GM04503 (cell line): ENCODE data around the gene P2RY11.
A peak's percentile ranks its signal among the peaks of the same experiment; 100 is the strongest.

Experiments
- DNase-seq: peaks from one replicate; pipeline ENCODE4 v3.0.0-alpha.2; 2012; ENCODE audit warnings: low read depth

P2RY11 gene

GRCh38 chr19:10113964-10114650, 2.6 kb downstream of the P2RY11 start:
- no peak for DNase-seq

- DNase-seq = no peak
These were observed 3.3 kb downstream of the P2RY11 start for GRCh38 chr19:10114651-10115391.

- DNase-seq = no peak
These were observed 4.0 kb downstream of the P2RY11 start for GRCh38 chr19:10115392-10116084.

GRCh38 chr19:10116085-10116865, 4.8 kb downstream of the P2RY11 start:
- no peak for DNase-seq

GRCh38 chr19:10116866-10117616, 5.5 kb downstream of the P2RY11 start:
- no peak for DNase-seq

- no peak for DNase-seq
These were observed 7.5 kb downstream of the P2RY11 start for GRCh38 chr19:10118960-10119359.

GRCh38 chr19:10120538-10121189, 9.2 kb downstream of the P2RY11 start:
- DNase-seq = peak; percentile 87

- DNase-seq = peak; percentile 62
These were observed 10.6 kb downstream of the P2RY11 start for GRCh38 chr19:10122045-10122444.

GRCh38 chr19:10124429-10124828, 12.9 kb downstream of the P2RY11 start:
- DNase-seq = no peak

GRCh38 chr19:10126213-10126639, 14.7 kb downstream of the P2RY11 start:
- no peak for DNase-seq

GRCh38 chr19:10132905-10133304, 21.4 kb downstream of the P2RY11 start:
- DNase-seq = no peak

GRCh38 chr19:10133596-10133995, 22.1 kb downstream of the P2RY11 start:
- DNase-seq = no peak

GRCh38 chr19:10134040-10134439, 22.5 kb downstream of the P2RY11 start:
- no peak for DNase-seq

- no peak for DNase-seq
These were observed 24.2 kb downstream of the P2RY11 start for GRCh38 chr19:10135551-10136334.

GRCh38 chr19:10136936-10137335, 25.4 kb downstream of the P2RY11 start:
- no peak for DNase-seq

- DNase-seq = no peak
These were observed 26.5 kb downstream of the P2RY11 start for GRCh38 chr19:10137751-10138682.

GRCh38 chr19:10138879-10139795, 27.6 kb downstream of the P2RY11 start:
- DNase-seq = no peak

GRCh38 chr19:10139952-10140351, 28.5 kb downstream of the P2RY11 start:
- DNase-seq = no peak
